K562 (cell line): Measurements from ENCODE around the gene PIGQ. TPM values are rescaled to one million over a fixed set of nuclear protein-coding genes. Genes with fewer than 3 reads are reported as not detected.

Source experiments
- ARID3B ChIP-seq: fragments of 250-450 bp; sonication (Bioruptor Pico); IDR thresholded peaks from 2 replicates; pipeline ENCODE4 v1.4.0; 2020; ENCODE audit warnings: borderline replicate concordance
- CAMTA2 ChIP-seq: fragments of 250-450 bp; sonication (Bioruptor Pico); conservative IDR thresholded peaks from 2 replicates; pipeline ENCODE4 v1.5.1; 2022
- DACH1 ChIP-seq: fragments of 450-650 bp; IDR thresholded peaks from 2 replicates; pipeline ENCODE4 v1.6.1; 2018; ENCODE audit not compliant: partially characterized antibody
- ETS1 ChIP-seq: conservative IDR thresholded peaks from 2 replicates; pipeline ENCODE4 v1.6.1; 2011; ENCODE audit warnings: low read depth, mild to moderate bottlenecking, low read length; ENCODE audit not compliant: control insufficient read depth
- HNRNPUL1 ChIP-seq: fragments of 200-400 bp; formaldehyde crosslinking; IDR thresholded peaks from 2 replicates; pipeline ENCODE4 v1.6.1; 2017; ENCODE audit warnings: low read length
- JUND ChIP-seq, 2 experiments: IDR thresholded peaks; 2 replicates in 1 of 2; 3 replicates in 1 of 2; pipeline ENCODE4 v1.6.1; 2011; ENCODE audit warnings: borderline replicate concordance in 2 of 2, low read depth in 2 of 2, low read length in 2 of 2, improper control_type of control experiment in 1 of 2, missing biosample characterization in 1 of 2, missing genetic modification characterization in 1 of 2, missing genetic modification reagents in 1 of 2
- MBD1 ChIP-seq: fragments of 250-450 bp; sonication (Bioruptor Pico); IDR thresholded peaks from 2 replicates; pipeline ENCODE4 v1.8.0; 2022; ENCODE audit warnings: inconsistent platforms
- NFATC3 ChIP-seq: fragments of 450-650 bp; IDR thresholded peaks from 2 replicates; pipeline ENCODE4 v1.6.1; 2017; ENCODE audit warnings: mild to moderate bottlenecking
- NONO ChIP-seq, 2 experiments: fragments of 200-400 bp in 1 of 2; fragments of 450-650 bp in 1 of 2; formaldehyde crosslinking in 1 of 2; IDR thresholded peaks; 2 replicates each; pipeline ENCODE4 v1.6.1; 2017; ENCODE audit warnings: low read depth in 2 of 2, mild to moderate bottlenecking in 2 of 2, moderate library complexity in 2 of 2, low read length in 1 of 2
- PHB ChIP-seq: fragments of 250-450 bp; sonication (Bioruptor Pico); IDR thresholded peaks from 2 replicates; pipeline ENCODE4 v1.5.0; 2021
- RCOR1 ChIP-seq, 2 experiments: IDR thresholded peaks; 2 replicates each; pipeline ENCODE4 v1.6.1; 2012; ENCODE audit warnings: low read depth in 2 of 2, low read length in 2 of 2, borderline replicate concordance in 1 of 2, improper control_type of control experiment in 1 of 2
- RFX5 ChIP-seq: IDR thresholded peaks from 2 replicates; pipeline ENCODE4 v1.6.1; 2011; ENCODE audit warnings: low read depth, mild to moderate bottlenecking, improper control_type of control experiment, low read length
- TAL1 ChIP-seq: fragments of 450-650 bp; IDR thresholded peaks from 2 replicates; pipeline ENCODE4 v1.6.1; 2016; ENCODE audit warnings: mild to moderate bottlenecking
- TBP ChIP-seq: optimal IDR thresholded peaks from 2 replicates; pipeline ENCODE3; 2011; ENCODE audit warnings: low read depth, low read length, improper control_type of control experiment
- TRIM28 ChIP-seq: fragments of 450-650 bp; IDR thresholded peaks from 2 replicates; pipeline ENCODE4 v1.6.1; 2017
- ZBTB2 ChIP-seq: fragments of 450-650 bp; IDR thresholded peaks from 2 replicates; pipeline ENCODE4 v1.6.1; 2016; ENCODE audit warnings: antibody characterized with exemption
- ZNF133 ChIP-seq: fragments of 250-450 bp; sonication (Bioruptor Pico); IDR thresholded peaks from 2 replicates; pipeline ENCODE4 v1.4.0; 2020; ENCODE audit warnings: mild to moderate bottlenecking
- ZNF253 ChIP-seq: fragments of 250-450 bp; sonication (Bioruptor Pico); conservative IDR thresholded peaks from 2 replicates; pipeline ENCODE4 v1.6.1; 2021; ENCODE audit warnings: mild to moderate bottlenecking
- ZNF282 ChIP-seq: sonication (generic); formaldehyde crosslinking; IDR thresholded peaks from 2 replicates; pipeline ENCODE4 v1.8.1; 2023; ENCODE audit warnings: missing genetic modification reagents
- ZNF3 ChIP-seq: fragments of 250-450 bp; sonication (Bioruptor Pico); IDR thresholded peaks from 2 replicates; pipeline ENCODE4 v1.5.0; 2021; ENCODE audit warnings: mild to moderate bottlenecking, moderate library complexity
- ZNF717 ChIP-seq: fragments of 250-450 bp; sonication (Bioruptor Pico); IDR thresholded peaks from 2 replicates; pipeline ENCODE4 v1.5.0; 2021
- ZNF764 ChIP-seq: fragments of 250-450 bp; sonication (Bioruptor Pico); IDR thresholded peaks from 2 replicates; pipeline ENCODE4 v1.4.0; 2020; ENCODE audit warnings: low read depth, mild to moderate bottlenecking, moderate library complexity
- ZSCAN29 ChIP-seq: fragments of 450-650 bp; IDR thresholded peaks from 2 replicates; pipeline ENCODE4 v1.6.1; 2017
- polyA plus RNA-seq, 8 experiments: library from polyadenylated mRNA; depleted of rRNA in 4 of 8; stranded (reverse) in 5 of 8; unstranded in 3 of 8; fragments of >200 nt; fragmentation: Nextera tagmentation in 2 of 8; fragmentation: Illumina TruSeq in 1 of 8; extraction: Ambion mirVana in 2 of 8; extraction: Trizol in 1 of 8; gene quantifications; 2 replicates each; pipeline versions ENCODE4 v1.2.1 to v1.2.3, GENCODE V29; 2011 to 2014; ENCODE audit warnings: inconsistent platforms in 1 of 8, missing spikeins in 1 of 8
- total RNA-seq, 7 experiments: library from RNA; depleted of rRNA in 6 of 7; stranded (reverse); fragments of >200 nt in 6 of 7; fragmentation: Illumina TruSeq in 2 of 7; extraction: Trizol in 2 of 7; gene quantifications; 2 replicates each; pipeline versions ENCODE4 v1.2.1 to v1.2.3, GENCODE V29; 2011 to 2021; ENCODE audit warnings: low replicate concordance in 1 of 7

Gene PIGQ
- total and polyA plus RNA-seq, 9 of the 15 experiments (the other 6 are each of a cell fraction or from before 2014, with no cell fraction given) = 0.20 to 49.6 (median 11.7) TPM

GRCh38 chr16:566475-567372 lies 3.0 kb upstream of the PIGQ start, which contains the start of gene NHLRC4 (continued):
- TF ChIP-seq ZNF764 (CRISPR knock-in tag) (0 out of 2 replicates have a peak, but pooled peaks have one; percentile 10), HNRNPUL1 (no peak), ZSCAN29 (no peak), TBP (peak; percentile 44), ZNF3 (no peak), RCOR1 (IDR thresholded peaks at IDR 0.05; ENCODE audit: borderline replicate concordance in 1 of 2, low read depth in 2 of 2, low read length in 2 of 2) (peak in 1 of 2 experiments; percentile 42; a peak in 2 of 4 replicates), DACH1 (no peak), ZNF133 (no peak), ZBTB2 (peak; percentile 64; the same call in 1 of the 2 replicates), CAMTA2 (peak; percentile 89; the same call in 1 of the 2 replicates), RFX5 (no peak), TAL1 (peak; percentile 37; the same call in 1 of the 2 replicates), ZNF282 (CRISPR knock-in tag) (no peak), TRIM28 (0 out of 2 replicates have a peak, but pooled peaks have one; percentile 69), ETS1 (no peak), ZNF717 (CRISPR knock-in tag) (no peak), NONO (IDR thresholded peaks at IDR 0.05; ENCODE audit: low read depth in 2 of 2, low read length in 1 of 2) (peak in 1 of 2 experiments; percentile 75; a peak in 2 of 4 replicates), PHB (CRISPR knock-in tag) (no peak), MBD1 (no peak), NFATC3 (no peak), ZNF253 (CRISPR knock-in tag) (no peak), JUND (IDR thresholded peaks at IDR 0.05; ENCODE audit: borderline replicate concordance, low read depth, low read length) (peak; percentile 89), JUND (tag; IDR thresholded peaks at IDR 0.05; ENCODE audit: borderline replicate concordance, low read depth, low read length) (peak; percentile 89; the same call in 2 of the 3 replicates), ARID3B (CRISPR knock-in tag) (no peak)
